NCI-H1930 (cell line): ENCODE results near the gene CCDC14.
A peak's percentile ranks its signal among the peaks of the same experiment; 100 is the strongest.
"Not testable (repeated sequence)": the region's sequence is repeated elsewhere in the genome, so short reads cannot be mapped to it uniquely, and the experiment has no call there.

ENCODE experiments used
- DNase-seq, 2 experiments: peaks; one replicate each; lab custom pipeline; 2025; lab: John Stamatoyannopoulos, UW

CCDC14 gene

DNA sequence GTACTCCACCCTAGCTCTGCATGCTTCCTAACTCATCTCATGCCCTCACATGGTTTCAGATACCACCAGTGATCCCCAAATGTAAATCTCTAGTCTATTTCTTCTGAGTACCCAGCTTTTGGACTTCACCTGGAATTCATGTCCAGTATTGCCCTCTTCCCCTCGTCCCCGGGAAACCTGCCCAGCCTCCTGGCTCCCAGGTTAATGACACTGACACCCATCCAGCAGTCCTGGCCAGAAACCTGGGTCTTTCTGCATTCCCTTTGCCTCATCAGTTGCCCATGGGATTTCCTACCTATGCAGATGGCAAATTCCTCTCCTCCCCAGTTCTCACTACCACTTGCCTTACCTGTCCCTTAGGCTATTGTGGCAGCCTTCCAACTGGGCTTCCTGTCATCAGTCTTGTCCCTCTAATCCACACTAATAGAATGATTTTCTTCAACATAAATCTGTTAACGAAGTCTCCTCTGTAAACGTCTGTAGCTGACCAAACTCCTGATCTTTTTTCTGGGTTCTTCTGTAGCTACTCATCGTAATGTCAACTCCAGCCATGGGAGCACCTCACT, 61.6 kb downstream of the CCDC14 start:
- no peak for DNase-seq

DNA sequence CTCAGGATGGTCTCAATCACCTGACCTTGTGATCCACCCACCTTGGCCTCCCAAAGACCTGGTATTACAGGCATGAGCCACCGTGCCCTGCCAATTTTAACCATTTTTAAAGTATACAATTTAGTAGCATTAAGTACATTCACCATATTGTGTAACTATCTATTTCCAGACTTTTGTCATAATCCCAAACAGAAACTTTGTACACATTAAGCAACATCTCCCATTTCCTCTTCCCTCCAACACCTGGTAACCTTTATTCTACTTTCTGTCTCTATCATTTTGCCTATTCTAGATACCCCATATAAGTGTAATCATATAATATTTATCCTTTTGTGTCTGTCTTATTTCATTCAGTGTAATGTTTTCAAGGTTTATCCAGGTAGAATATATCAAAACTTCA, 68.0 kb downstream of the CCDC14 start:
- no peak for DNase-seq

DNA sequence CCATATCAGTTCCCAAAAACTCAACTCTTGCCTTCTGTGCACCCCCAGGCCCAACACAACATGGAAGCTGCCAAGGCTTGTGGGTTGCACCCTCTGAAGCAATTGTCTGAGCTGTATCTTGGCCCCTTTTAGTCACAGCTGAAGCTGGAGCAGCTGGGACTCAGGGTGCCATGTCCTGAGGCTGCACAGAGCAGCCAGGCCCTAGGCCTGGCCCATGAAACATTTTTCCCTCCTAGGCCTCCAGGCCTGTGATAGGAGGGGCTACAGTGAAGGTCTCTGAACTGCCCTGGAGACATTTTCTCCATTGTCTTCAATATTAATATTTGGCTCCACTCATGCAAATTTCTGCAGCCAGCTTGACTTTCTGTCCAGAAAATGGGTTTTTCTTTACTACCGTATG, 68.8 kb downstream of the CCDC14 start:
- DNase-seq = no peak

GRCh38 chr3:123890991-123891390, 70.0 kb downstream of the CCDC14 start:
- DNase-seq = not testable (repeated sequence)

GRCh38 chr3:123890162-123890561, 70.9 kb downstream of the CCDC14 start:
- DNase-seq = not testable (repeated sequence)

DNA sequence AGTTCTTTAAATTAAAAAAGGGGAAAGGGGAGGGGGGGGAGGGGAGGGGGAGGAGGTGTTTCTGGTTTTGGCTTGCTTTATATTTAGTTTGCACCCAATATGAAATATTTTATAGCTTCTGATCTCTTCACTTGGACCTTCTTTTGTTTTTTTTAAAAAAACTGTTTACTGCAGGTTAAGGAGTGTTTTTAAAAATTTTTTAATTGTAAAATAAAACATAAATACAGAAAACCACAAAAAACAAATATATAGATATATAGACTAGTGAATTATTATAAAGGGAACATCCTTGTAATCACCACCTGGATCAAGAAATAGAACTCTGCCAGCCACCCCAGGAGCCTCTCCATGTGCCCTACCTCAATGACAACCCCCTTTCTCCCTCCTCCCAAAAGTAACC, 76.0 kb downstream of the CCDC14 start:
- no peak for DNase-seq

- DNase-seq = peak; percentile 33 to 73
Observed at GRCh38 chr3:123884203-123884831, 76.7 kb downstream of the CCDC14 start, which contains the start of gene MYLK. TSS of gene MYLK (minus strand) at chr3:123884332. CDS start at chr3:123793841, 90,491 bp downstream.

DNA sequence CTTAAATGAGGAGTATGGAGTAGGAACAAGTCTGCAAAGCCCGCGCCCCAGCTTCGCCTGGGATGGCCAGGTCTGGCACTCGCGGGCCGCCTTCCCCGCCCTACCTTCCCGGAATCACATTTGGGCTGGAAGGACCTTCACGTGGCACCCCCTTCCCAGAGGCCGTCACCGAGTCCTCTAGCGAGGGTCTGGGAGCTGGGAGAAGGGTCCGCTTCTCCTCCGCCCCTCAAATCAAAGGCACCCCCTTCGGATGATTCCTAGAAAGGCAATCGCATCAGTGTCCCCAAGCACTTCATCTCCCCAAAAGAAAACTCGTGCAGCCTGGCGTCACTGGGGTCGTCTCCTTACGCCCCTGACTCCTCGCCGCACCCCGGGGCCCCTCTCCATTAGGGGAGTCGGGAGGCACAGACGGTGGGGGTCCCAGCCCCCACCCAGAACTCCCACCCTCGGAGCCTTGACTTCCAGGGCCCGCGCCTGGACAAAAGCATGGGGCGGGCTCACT, 77.3 kb downstream of the CCDC14 start:
- no peak for DNase-seq

- no peak for DNase-seq
Observed at GRCh38 chr3:123883111-123883510, 77.9 kb downstream of the CCDC14 start.

DNA sequence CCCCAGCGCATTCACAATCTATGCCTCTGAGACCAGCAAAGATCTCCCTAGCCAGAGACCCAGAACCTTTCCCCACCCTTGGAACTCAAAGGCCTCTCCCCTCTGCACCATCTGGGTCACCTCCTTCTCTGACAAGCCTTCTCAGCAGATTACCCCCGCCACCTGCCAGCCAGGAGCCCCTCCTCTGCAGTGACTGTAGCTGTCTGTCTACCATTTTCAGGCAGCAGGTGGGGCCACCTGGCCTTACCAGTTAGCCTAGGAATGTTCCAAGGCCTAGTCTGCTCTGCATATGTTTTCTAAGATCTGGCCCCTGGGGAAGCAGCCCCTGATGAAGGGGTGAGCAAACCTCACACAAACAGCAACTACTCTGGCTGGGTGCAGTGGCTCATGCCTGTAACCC, 79.3 kb downstream of the CCDC14 start:
- no peak for DNase-seq

DNA sequence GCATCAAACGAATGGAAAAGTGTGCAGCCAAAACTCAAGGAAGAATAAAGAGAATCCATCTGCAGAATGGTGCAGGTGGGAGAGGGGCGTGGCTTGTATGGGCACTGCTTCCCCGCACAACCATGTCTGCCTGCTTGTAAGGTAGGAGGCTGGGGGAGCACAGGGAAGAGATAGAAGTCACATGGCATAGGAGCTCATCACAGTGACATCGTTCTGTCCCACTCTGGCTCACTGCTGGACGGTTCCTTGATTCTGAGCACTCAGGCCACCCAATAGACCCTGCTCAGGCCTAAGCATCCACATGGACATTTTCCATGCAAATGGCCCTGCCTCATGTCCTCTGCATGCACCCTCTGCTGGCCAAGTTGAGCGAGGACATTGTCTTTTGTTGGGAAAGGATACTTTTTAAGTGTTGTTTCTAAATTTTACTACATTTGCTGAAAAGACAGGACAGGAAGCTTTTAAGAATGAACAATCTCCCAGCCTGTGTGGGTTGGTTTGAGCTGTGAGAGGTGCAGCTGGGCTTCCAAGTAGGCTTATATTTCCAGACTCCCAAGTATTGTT, 79.9 kb downstream of the CCDC14 start:
- peak; percentile 8 to 11 for DNase-seq

- DNase-seq = no peak
Observed at GRCh38 chr3:123878807-123879206, 82.2 kb downstream of the CCDC14 start.

GRCh38 chr3:123877965-123878364, 83.1 kb downstream of the CCDC14 start:
- DNase-seq = no peak

GRCh38 chr3:123877466-123877865, 83.6 kb downstream of the CCDC14 start:
- DNase-seq = no peak

DNA sequence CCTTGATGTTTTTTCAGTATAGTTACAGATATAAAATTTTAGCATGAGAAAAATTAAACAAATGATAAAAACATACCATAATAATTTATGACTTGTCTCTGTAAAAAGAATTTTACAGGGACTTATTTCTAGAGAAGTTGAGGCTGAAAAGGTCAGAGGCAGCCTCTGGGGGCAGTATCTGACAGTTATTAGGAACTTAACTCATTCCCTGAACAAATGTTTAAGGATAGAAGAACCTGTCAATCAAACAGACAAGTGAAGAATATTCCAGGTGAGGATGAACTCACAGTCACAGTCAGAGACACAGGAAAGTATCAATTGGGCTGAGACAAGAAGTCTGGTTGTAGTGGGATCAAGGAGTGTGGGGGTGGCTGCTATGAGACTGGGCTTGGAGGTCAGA, 84.2 kb downstream of the CCDC14 start:
- no peak for DNase-seq

DNA sequence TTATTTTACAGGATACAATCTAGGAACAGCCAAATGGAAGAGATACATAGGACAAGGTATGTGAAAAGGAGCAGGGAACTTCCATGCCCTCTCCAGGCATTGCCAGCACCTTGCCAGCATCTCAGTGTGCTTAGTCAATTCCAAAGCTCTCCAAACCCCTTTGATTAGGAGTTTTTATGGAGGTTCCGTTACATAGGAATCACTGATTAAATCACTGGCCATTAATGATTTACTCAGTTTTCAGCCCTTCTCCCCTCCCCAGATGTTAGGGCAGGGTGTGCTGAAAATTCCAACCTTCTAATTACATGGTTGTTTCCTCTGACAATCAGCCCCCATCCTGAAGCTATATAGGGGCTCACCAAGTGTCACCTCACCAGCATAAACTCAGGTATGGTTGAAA, 88.4 kb downstream of the CCDC14 start:
- DNase-seq = no peak

DNA sequence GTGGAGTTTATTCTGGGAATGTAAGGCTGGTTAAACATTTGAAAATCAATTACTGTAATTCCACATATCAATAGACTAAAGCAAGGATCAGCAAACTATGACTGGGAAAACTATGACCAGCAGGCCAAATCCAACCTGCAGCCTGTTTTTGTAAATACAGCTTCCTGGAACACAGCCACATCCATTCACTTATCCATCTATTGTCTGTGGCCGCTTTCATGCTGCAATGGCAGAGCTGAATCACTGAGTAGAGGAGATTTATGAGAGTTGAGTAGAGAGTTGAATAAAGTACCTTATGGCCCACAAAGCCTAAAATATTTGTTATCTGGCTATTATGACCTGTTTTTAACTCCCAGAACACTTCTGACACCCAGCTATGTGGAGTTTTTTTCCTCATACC, 89.1 kb downstream of the CCDC14 start:
- DNase-seq = no peak

DNA sequence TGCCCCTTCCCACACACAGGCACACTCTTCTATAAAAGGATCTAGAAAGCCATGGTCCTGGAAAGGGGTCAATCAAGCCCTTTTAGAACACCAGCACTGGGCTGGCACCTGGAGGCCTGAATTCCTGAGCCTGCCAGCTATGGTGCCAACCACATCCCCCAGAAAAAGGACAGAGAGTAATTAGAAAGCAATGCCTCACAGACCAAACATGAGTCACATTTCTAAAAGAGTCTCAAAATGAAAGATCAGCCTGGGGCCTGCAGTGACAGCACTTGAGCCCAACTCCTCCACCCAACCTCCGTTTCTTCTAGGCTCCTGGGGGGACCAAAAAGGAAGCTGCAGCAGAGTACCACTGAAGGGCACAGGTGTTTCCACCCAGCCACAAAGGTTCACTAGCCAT, 91.0 kb downstream of the CCDC14 start:
- no peak for DNase-seq

- no peak for DNase-seq
Observed at GRCh38 chr3:123869165-123869564, 91.9 kb downstream of the CCDC14 start.

DNA sequence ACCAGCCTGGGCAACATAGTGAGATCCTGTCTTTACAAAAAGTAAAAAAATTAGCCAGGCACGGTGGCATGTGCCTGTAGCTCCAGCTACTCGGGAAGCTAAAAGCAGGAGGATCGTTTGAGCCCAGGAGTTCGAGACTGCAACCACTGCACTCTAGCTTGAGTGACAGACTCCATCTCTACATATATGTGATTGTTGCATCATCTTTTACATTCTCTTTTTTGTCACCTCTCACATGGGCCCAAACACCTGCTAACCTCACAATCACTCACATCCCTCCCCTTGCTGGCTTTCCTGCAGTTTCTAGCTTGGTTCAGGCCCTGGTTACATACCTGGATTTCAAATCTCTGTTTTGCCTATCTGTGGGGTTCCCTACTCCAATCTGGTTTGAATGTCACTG, 96.3 kb downstream of the CCDC14 start:
- no peak for DNase-seq
